ENCODE results near the gene SLC25A19.
"Not testable (repeated sequence)": the region's sequence is repeated elsewhere in the genome, so short reads cannot be mapped to it uniquely, and the experiment has no call there.

The SLC25A19 gene

DNA sequence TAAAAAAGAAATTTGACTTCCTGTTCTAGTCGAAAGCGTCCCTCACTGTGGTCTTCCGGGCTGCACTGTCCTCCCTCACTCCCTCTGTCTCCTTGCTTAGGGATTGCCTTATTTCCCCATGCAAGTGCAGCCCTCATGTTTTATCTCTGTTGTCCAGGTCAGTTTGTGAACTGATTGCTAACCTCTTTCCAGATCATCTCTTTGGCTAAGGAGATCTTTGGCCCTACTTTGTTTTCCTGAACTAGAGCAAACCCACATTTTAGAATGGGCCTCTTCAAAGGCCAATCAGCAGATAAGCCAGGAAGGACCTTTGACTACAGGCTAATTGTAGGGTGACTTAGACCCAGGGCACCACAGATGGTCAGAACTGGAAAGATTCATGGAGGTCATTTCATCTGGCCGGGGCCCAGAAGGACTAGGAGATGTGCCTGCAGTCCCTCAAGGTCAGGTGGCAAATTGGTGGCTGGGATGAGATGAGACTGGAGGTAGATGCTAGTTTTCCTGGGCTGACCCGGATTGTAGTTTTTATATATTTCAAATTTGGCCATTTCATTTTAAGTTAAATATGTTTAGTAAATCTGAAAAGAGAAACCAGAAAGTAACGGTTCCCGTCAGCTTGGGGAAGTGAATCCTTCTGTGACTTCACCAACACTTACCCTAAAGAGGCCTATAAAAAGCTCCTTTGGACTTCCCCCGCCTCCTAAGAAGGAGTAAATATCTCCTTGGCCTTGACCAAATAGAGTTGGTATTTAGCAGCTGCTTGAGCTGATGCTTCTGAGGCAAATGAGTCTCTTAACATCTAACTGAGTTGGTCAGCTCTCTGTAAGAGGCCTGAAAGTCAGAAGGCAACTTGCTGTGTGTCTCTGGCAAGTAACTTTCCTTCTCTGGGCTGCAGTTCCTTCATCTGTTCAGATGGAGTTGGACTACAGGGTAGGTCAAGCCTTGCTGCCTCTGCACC lies 6.2 kb upstream of the SLC25A19 start:
- H3K4me3 ChIP-seq (ENCODE audit: low read depth, low read length), result no peak overlapping the region
- no peak overlapping the region for H2AFZ ChIP-seq
- no peaks in the 10 kb centered on the region for H3K4me1 ChIP-seq
- H3K9me3 ChIP-seq (ENCODE audit: control insufficient read depth, low read length), result no peaks in the 10 kb centered on the region
- TF ChIP-seq, protein P1, sequence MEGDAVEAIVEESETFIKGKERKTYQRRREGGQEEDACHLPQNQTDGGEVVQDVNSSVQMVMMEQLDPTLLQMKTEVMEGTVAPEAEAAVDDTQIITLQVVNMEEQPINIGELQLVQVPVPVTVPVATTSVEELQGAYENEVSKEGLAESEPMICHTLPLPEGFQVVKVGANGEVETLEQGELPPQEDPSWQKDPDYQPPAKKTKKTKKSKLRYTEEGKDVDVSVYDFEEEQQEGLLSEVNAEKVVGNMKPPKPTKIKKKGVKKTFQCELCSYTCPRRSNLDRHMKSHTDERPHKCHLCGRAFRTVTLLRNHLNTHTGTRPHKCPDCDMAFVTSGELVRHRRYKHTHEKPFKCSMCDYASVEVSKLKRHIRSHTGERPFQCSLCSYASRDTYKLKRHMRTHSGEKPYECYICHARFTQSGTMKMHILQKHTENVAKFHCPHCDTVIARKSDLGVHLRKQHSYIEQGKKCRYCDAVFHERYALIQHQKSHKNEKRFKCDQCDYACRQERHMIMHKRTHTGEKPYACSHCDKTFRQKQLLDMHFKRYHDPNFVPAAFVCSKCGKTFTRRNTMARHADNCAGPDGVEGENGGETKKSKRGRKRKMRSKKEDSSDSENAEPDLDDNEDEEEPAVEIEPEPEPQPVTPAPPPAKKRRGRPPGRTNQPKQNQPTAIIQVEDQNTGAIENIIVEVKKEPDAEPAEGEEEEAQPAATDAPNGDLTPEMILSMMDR (IDR thresholded peaks at IDR 0.05), result no peak
- H3K79me2 ChIP-seq, result no peaks in the 10 kb centered on the region
- H3K27ac ChIP-seq, result peak overlapping the region; percentile 11
- H3K9ac ChIP-seq, result no peak overlapping the region
- H3K4me2 ChIP-seq (ENCODE audit: low read length), result no peak overlapping the region
- H3K27me3 ChIP-seq (ENCODE audit: control insufficient read depth, insufficient read depth, low read length), result no peaks in the 10 kb centered on the region
- no peaks in the 10 kb centered on the region for H3K36me3 ChIP-seq (ENCODE audit: control insufficient read depth, insufficient read depth, low read length)

DNA sequence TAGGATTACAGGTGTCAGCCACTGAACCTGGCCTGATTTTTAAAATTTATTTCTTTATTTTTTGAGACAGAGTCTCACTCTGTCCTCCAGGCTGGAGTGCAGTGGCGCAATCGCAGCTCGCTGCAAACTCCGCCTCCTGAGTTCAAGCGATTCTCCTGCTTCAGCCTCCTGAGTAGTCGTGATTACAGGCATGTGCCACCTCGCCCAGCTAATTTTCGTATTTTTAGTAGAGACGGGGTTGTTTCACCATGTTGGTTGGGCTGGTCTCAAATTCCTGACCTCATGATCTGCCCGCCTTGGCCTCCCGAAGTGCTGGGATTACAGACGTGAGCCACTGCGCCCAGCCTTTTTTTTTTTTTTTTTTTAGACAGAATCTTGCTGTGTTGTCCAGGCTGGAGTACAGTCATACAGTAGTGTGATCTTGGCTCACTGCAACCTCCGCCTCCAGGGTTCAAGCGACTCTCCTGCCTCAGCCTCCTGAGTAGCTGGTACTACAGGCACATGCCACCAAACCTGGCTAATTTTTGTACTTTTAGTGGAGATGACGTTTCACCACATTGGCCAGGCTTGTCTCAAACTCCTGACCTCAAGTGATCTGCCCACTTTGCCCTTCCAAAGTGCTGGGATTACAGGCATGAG lies 3.7 kb upstream of the SLC25A19 start:
- H3K4me1 ChIP-seq; H3K27me3 ChIP-seq (ENCODE audit: control insufficient read depth, insufficient read depth, low read length); H3K9me3 ChIP-seq (ENCODE audit: control insufficient read depth, low read length); H3K9ac ChIP-seq; H3K4me3 ChIP-seq (ENCODE audit: low read depth, low read length); H2AFZ ChIP-seq; H3K36me3 ChIP-seq (ENCODE audit: control insufficient read depth, insufficient read depth, low read length); H3K4me2 ChIP-seq (ENCODE audit: low read length); H3K79me2 ChIP-seq; H3K27ac ChIP-seq: not testable (repeated sequence)

DNA sequence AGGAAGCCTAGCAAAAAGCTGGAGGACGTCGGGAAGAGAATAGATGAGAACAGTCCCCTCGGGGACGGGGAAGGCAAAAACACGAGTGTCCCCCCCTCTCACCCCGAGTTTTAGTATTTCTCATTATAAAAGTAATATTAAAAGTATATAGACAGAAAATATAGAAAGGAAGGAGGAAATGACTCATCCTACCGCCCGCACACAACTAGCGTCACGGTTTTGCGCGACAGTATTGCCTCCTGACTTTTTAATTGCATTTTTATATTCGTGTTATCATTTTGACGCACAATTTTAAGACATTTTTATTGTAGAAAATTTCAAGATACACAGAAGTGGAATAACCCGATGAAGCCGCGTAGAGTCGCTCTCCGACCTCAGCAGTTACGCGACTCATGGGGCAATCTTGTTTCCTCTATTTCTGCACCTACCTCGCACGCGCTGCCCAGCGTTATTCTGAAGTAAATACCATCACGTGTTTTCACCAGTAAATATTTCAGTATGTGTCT lies 652 bp upstream of the SLC25A19 start:
- no peaks in the 10 kb centered on the region for H3K4me1 ChIP-seq
- H3K27ac ChIP-seq, result peak overlapping the region; percentile 83
- peak overlapping the region; percentile 75 for H3K4me2 ChIP-seq (ENCODE audit: low read length)
- TF ChIP-seq, protein P1 (IDR thresholded peaks at IDR 0.05), result peak; percentile 20
- H3K4me3 ChIP-seq (ENCODE audit: low read depth, low read length), result peak overlapping the region; percentile 65
- H2AFZ ChIP-seq, result peak overlapping the region; percentile 96
- H3K36me3 ChIP-seq (ENCODE audit: control insufficient read depth, insufficient read depth, low read length), result no peaks in the 10 kb centered on the region
- peaks cover 3% of the 10 kb centered on the region for H3K79me2 ChIP-seq
- H3K9ac ChIP-seq, result no peak overlapping the region
- no peaks in the 10 kb centered on the region for H3K27me3 ChIP-seq (ENCODE audit: control insufficient read depth, insufficient read depth, low read length)
- H3K9me3 ChIP-seq (ENCODE audit: control insufficient read depth, low read length), result no peaks in the 10 kb centered on the region

DNA sequence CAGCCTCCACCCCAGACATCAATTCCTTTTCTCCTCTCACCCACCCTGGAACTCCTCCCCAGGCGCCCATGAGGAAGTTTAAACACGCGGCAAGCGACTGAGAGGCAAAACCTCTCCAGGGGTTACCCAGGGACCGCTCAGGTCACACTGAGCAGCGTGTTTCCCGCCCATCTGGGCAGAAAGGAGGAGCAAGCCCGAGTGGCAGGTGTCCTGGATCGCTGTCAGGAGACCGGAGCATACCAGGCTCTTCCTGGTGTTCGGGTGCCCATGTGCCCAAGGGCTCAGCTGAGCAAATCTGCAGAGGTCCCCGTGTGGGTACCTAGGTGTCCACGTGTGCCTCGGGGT lies 491 bp downstream of the SLC25A19 start:
- Histone ChIP-seq H3K36me3 (ENCODE audit: control insufficient read depth, insufficient read depth, low read length) (no peaks in the 10 kb centered on the region), H3K4me2 (ENCODE audit: low read length) (peak overlapping the region; percentile 75), H3K79me2 (peaks cover 3% of the 10 kb centered on the region), H3K4me1 (no peaks in the 10 kb centered on the region), H3K9ac (no peak overlapping the region), H3K4me3 (ENCODE audit: low read depth, low read length) (peak overlapping the region; percentile 65), H3K27ac (peak overlapping the region; percentile 83), H3K9me3 (ENCODE audit: control insufficient read depth, low read length) (no peaks in the 10 kb centered on the region), H2AFZ (peak overlapping the region; percentile 96), H3K27me3 (ENCODE audit: control insufficient read depth, insufficient read depth, low read length) (no peaks in the 10 kb centered on the region)
- TF ChIP-seq, protein P1 (IDR thresholded peaks at IDR 0.05), result no peak

DNA sequence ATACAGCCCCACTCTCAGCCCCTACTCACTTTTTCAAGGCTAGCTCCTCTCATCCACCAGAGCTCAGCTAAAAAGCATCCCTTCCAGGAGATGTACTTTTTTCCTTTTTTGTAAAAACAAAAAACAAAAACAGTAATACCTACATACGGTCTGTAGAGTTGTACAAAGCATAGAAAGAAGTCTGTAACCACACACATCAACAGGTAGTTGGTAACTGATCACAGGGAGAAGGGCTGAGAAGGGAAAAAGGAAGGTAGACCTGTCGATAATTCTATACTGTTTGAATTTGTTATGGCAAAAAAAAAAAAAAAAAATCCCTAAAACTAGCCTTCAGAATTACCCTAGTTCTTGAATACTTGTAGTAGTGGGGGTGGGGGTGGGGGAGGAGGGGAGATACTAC lies 874 bp downstream of the SLC25A19 start:
- no peaks in the 10 kb centered on the region for H3K27me3 ChIP-seq (ENCODE audit: control insufficient read depth, insufficient read depth, low read length)
- H3K36me3 ChIP-seq (ENCODE audit: control insufficient read depth, insufficient read depth, low read length), result no peaks in the 10 kb centered on the region
- H3K9ac ChIP-seq, result no peak overlapping the region
- peak overlapping the region; percentile 65 for H3K4me3 ChIP-seq (ENCODE audit: low read depth, low read length)
- TF ChIP-seq, protein P1 (IDR thresholded peaks at IDR 0.05), result no peak
- peaks cover 3% of the 10 kb centered on the region for H3K79me2 ChIP-seq
- peak overlapping the region; percentile 96 for H2AFZ ChIP-seq
- peak overlapping the region; percentile 83 for H3K27ac ChIP-seq
- H3K9me3 ChIP-seq (ENCODE audit: control insufficient read depth, low read length), result no peaks in the 10 kb centered on the region
- no peaks in the 10 kb centered on the region for H3K4me1 ChIP-seq
- peak overlapping the region; percentile 75 for H3K4me2 ChIP-seq (ENCODE audit: low read length)

Measured in parathyroid adenoma (tissue), 2 donors.